K562 (cell line): ENCODE results near the gene VPS11. TPM values are rescaled to one million over a fixed set of nuclear protein-coding genes. Genes with fewer than 3 reads are reported as not detected.

Experiments
- ATF7 ChIP-seq: fragments of 450-650 bp; IDR thresholded peaks from 2 replicates; pipeline ENCODE4 v1.7.1; 2014; ENCODE audit warnings: mild to moderate bottlenecking, moderate library complexity
- C11orf30 ChIP-seq: fragments of 450-650 bp; IDR thresholded peaks from 2 replicates; pipeline ENCODE4 v1.6.1; 2016; ENCODE audit warnings: low read depth, mild to moderate bottlenecking
- ETV1 ChIP-seq: fragments of 450-650 bp; conservative IDR thresholded peaks from 2 replicates; pipeline ENCODE4 v1.6.1; 2016; ENCODE audit warnings: missing genetic modification characterization, control low read depth, low read depth, missing compliant biosample characterization
- FOSL1 ChIP-seq: fragments of 200-800 bp; sonication (Bioruptor generic); conservative IDR thresholded peaks from 2 replicates; pipeline ENCODE4 v1.6.1; 2016; ENCODE audit warnings: missing genetic modification characterization, missing compliant biosample characterization
- HLTF ChIP-seq: fragments of 450-650 bp; IDR thresholded peaks from 2 replicates; pipeline ENCODE4 v1.6.1; 2016
- MCM2 ChIP-seq: fragments of 450-650 bp; IDR thresholded peaks from 2 replicates; pipeline ENCODE4 v1.6.1; 2017; ENCODE audit warnings: low read depth, mild to moderate bottlenecking
- PHF8 ChIP-seq: fragments of 200-600 bp; sonication (generic); IDR thresholded peaks from 2 replicates; pipeline ENCODE4 v1.6.1; 2012; ENCODE audit warnings: mixed run types, mild to moderate bottlenecking, inconsistent platforms, low read length, moderate library complexity, borderline replicate concordance
- RFX1 ChIP-seq: fragments of 450-650 bp; IDR thresholded peaks from 2 replicates; pipeline ENCODE4 v1.6.1; 2016; ENCODE audit warnings: mild to moderate bottlenecking, moderate library complexity
- SAFB2 ChIP-seq: fragments of 200-400 bp; formaldehyde crosslinking; IDR thresholded peaks from 2 replicates; pipeline ENCODE4 v1.6.1; 2018; ENCODE audit warnings: borderline replicate concordance, low read length, low read depth, moderate library complexity; ENCODE audit not compliant: severe bottlenecking
- SRSF1 ChIP-seq: fragments of 200-400 bp; formaldehyde crosslinking; IDR thresholded peaks from 2 replicates; pipeline ENCODE4 v1.6.1; 2017; ENCODE audit warnings: mild to moderate bottlenecking, low read depth, low read length, moderate library complexity
- TAF9B ChIP-seq: fragments of 450-650 bp; IDR thresholded peaks from 2 replicates; pipeline ENCODE4 v1.6.1; 2018; ENCODE audit warnings: mild to moderate bottlenecking; ENCODE audit not compliant: partially characterized antibody
- ZNF232 ChIP-seq: sonication (generic); formaldehyde crosslinking; IDR thresholded peaks from 2 replicates; pipeline ENCODE4 v1.8.0; 2022; ENCODE audit warnings: mild to moderate bottlenecking, missing genetic modification reagents
- polyA plus RNA-seq, 8 experiments: library from polyadenylated mRNA; depleted of rRNA in 4 of 8; stranded (reverse) in 5 of 8; unstranded in 3 of 8; fragments of >200 nt; fragmentation: Nextera tagmentation in 2 of 8; fragmentation: Illumina TruSeq in 1 of 8; extraction: Ambion mirVana in 2 of 8; extraction: Trizol in 1 of 8; gene quantifications; 2 replicates each; pipeline versions ENCODE4 v1.2.1 to v1.2.3, GENCODE V29; 2011 to 2014; ENCODE audit warnings: inconsistent platforms in 1 of 8, missing spikeins in 1 of 8
- total RNA-seq, 7 experiments: library from RNA; depleted of rRNA in 6 of 7; stranded (reverse); fragments of >200 nt in 6 of 7; fragmentation: Illumina TruSeq in 2 of 7; extraction: Trizol in 2 of 7; gene quantifications; 2 replicates each; pipeline versions ENCODE4 v1.2.1 to v1.2.3, GENCODE V29; 2011 to 2021; ENCODE audit warnings: low replicate concordance in 1 of 7
- TF ChIP-seq, protein P1 (sequence below): fragments of 250-450 bp; sonication (Bioruptor Pico); IDR thresholded peaks from 2 replicates; pipeline ENCODE4 v1.4.0; 2020; ENCODE audit warnings: borderline replicate concordance
- TF ChIP-seq, protein P2 (sequence below), 2 experiments: IDR thresholded peaks; 2 replicates each; pipeline ENCODE4 v1.6.1; 2011; ENCODE audit warnings: borderline replicate concordance in 1 of 2, control low read depth in 1 of 2, low read depth in 1 of 2, low read length in 1 of 2, mild to moderate bottlenecking in 1 of 2, mixed read lengths in 1 of 2, moderate library complexity in 1 of 2; ENCODE audit not compliant: insufficient read depth in 1 of 2, insufficient read length in 1 of 2, poor library complexity in 1 of 2, severe bottlenecking in 1 of 2; ENCODE audit errors: extremely low read depth in 1 of 2
- TF ChIP-seq, protein P3 (sequence below): sonication (generic); formaldehyde crosslinking; IDR thresholded peaks from 2 replicates; pipeline ENCODE4 v1.8.1; 2023; ENCODE audit warnings: missing genetic modification reagents, mild to moderate bottlenecking, borderline replicate concordance
- TF ChIP-seq, protein P4 (sequence below): fragments of 450-650 bp; IDR thresholded peaks from 2 replicates; pipeline ENCODE4 v1.6.1; 2017; ENCODE audit warnings: mild to moderate bottlenecking, moderate library complexity
- TF ChIP-seq, protein P5 (sequence below): fragments of 250-450 bp; sonication (Bioruptor Pico); IDR thresholded peaks from 2 replicates; pipeline ENCODE4 v1.8.0; 2021; ENCODE audit warnings: borderline replicate concordance, mild to moderate bottlenecking, moderate library complexity; ENCODE audit not compliant: poor library complexity, severe bottlenecking

The VPS11 gene
- total and polyA plus RNA-seq, 9 of the 15 experiments (the other 6 are each of a cell fraction or from before 2014, with no cell fraction given), result 14.1 to 35.5 (median 27.5) TPM

DNA sequence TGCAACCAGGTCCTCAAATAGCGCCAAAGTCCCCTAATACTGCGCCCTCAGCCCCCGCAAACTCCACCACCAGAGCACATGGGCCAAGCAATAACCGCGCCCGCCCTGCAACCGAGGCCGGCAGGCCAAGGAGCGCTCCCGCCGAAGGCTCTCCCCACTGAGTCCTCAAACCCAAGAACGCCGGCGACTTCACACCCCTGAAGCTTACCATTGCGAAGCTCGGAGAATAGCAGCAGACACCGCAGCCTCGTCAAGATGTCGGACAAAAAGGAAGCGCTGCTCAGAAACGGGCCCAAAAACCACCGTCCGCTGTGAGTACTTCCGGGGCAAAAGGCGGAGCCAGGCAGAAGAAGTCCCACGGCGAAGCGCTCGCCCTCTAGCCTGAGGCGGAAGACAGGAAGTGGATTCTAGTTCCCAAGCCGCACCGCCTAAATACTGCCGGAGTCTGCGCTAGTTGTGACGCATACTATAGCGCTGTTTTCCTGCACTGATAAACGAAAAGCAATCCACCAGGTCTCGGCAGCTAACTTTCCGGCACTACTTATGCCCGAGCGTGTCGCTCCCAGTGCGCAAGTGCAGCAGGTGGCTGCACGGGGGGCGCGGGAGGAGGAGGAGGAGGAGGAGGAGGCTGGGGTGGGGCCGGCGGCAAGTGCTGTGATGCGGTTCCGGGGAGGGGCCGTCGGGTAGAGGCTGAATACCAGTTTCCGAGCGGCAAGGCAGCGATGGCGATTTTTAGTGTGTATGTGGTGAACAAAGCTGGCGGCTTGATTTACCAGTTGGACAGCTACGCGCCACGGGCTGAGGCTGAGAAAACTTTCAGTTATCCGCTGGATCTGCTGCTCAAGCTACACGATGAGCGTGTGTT lies 49.3 kb upstream of the VPS11 start, which contains the start of the genes RPS25 and TRAPPC4 (continued):
- TF ChIP-seq, protein P1, sequence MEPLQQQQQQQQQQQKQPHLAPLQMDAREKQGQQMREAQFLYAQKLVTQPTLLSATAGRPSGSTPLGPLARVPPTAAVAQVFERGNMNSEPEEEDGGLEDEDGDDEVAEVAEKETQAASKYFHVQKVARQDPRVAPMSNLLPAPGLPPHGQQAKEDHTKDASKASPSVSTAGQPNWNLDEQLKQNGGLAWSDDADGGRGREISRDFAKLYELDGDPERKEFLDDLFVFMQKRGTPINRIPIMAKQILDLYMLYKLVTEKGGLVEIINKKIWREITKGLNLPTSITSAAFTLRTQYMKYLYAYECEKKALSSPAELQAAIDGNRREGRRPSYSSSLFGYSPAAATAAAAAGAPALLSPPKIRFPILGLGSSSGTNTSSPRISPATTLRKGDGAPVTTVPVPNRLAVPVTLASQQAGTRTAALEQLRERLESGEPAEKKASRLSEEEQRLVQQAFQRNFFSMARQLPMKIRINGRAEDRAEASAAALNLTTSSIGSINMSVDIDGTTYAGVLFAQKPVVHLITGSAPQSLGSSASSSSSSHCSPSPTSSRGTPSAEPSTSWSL (CRISPR knock-in tag), result no peak
- TF ChIP-seq ATF7 (peak; percentile 77), PHF8 (peak; percentile 95), RFX1 (no peak), SRSF1 (no peak), C11orf30 (peak; percentile 92), HLTF (0 out of 2 replicates have a peak, but pooled peaks have one; percentile 2), SAFB2 (no peak), FOSL1 (tag) (no peak), MCM2 (no peak), ZNF232 (no peak), TAF9B (peak; percentile 88), ETV1 (tag) (peak; percentile 95)
- TF ChIP-seq, protein P2, sequence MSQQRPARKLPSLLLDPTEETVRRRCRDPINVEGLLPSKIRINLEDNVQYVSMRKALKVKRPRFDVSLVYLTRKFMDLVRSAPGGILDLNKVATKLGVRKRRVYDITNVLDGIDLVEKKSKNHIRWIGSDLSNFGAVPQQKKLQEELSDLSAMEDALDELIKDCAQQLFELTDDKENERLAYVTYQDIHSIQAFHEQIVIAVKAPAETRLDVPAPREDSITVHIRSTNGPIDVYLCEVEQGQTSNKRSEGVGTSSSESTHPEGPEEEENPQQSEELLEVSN (IDR thresholded peaks at IDR 0.05; ENCODE audit: borderline replicate concordance in 1 of 2, extremely low read depth in 1 of 2, insufficient read depth in 1 of 2, insufficient read length in 1 of 2, low read depth in 1 of 2, low read length in 1 of 2, poor library complexity in 1 of 2, severe bottlenecking in 1 of 2), result no peak
- TF ChIP-seq, protein P3, sequence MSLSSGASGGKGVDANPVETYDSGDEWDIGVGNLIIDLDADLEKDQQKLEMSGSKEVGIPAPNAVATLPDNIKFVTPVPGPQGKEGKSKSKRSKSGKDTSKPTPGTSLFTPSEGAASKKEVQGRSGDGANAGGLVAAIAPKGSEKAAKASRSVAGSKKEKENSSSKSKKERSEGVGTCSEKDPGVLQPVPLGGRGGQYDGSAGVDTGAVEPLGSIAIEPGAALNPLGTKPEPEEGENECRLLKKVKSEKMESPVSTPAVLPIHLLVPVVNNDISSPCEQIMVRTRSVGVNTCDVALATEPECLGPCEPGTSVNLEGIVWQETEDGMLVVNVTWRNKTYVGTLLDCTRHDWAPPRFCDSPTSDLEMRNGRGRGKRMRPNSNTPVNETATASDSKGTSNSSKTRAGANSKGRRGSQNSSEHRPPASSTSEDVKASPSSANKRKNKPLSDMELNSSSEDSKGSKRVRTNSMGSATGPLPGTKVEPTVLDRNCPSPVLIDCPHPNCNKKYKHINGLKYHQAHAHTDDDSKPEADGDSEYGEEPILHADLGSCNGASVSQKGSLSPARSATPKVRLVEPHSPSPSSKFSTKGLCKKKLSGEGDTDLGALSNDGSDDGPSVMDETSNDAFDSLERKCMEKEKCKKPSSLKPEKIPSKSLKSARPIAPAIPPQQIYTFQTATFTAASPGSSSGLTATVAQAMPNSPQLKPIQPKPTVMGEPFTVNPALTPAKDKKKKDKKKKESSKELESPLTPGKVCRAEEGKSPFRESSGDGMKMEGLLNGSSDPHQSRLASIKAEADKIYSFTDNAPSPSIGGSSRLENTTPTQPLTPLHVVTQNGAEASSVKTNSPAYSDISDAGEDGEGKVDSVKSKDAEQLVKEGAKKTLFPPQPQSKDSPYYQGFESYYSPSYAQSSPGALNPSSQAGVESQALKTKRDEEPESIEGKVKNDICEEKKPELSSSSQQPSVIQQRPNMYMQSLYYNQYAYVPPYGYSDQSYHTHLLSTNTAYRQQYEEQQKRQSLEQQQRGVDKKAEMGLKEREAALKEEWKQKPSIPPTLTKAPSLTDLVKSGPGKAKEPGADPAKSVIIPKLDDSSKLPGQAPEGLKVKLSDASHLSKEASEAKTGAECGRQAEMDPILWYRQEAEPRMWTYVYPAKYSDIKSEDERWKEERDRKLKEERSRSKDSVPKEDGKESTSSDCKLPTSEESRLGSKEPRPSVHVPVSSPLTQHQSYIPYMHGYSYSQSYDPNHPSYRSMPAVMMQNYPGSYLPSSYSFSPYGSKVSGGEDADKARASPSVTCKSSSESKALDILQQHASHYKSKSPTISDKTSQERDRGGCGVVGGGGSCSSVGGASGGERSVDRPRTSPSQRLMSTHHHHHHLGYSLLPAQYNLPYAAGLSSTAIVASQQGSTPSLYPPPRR (CRISPR knock-in tag), result no peak
- TF ChIP-seq, protein P4, sequence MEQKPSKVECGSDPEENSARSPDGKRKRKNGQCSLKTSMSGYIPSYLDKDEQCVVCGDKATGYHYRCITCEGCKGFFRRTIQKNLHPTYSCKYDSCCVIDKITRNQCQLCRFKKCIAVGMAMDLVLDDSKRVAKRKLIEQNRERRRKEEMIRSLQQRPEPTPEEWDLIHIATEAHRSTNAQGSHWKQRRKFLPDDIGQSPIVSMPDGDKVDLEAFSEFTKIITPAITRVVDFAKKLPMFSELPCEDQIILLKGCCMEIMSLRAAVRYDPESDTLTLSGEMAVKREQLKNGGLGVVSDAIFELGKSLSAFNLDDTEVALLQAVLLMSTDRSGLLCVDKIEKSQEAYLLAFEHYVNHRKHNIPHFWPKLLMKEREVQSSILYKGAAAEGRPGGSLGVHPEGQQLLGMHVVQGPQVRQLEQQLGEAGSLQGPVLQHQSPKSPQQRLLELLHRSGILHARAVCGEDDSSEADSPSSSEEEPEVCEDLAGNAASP, result no peak
- TF ChIP-seq, protein P5, sequence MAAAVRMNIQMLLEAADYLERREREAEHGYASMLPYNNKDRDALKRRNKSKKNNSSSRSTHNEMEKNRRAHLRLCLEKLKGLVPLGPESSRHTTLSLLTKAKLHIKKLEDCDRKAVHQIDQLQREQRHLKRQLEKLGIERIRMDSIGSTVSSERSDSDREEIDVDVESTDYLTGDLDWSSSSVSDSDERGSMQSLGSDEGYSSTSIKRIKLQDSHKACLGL (CRISPR knock-in tag), result peak; percentile 64
